ENCODE measurements around the gene COL27A1. TPM values are rescaled to one million over a fixed set of nuclear protein-coding genes. Genes with fewer than 3 reads are reported as not detected.

COL27A1 gene
- polyA plus RNA-seq, 1 of the 3 experiments (the other 2 are of a cell fraction): 8.7 TPM

GRCh38 chr9:114122136-114123027, 33.0 kb upstream of the COL27A1 start:
- no peaks in the 10 kb centered on the region for H4K20me1 ChIP-seq (ENCODE audit: insufficient read depth)
- no peak for DNase-seq

DNA sequence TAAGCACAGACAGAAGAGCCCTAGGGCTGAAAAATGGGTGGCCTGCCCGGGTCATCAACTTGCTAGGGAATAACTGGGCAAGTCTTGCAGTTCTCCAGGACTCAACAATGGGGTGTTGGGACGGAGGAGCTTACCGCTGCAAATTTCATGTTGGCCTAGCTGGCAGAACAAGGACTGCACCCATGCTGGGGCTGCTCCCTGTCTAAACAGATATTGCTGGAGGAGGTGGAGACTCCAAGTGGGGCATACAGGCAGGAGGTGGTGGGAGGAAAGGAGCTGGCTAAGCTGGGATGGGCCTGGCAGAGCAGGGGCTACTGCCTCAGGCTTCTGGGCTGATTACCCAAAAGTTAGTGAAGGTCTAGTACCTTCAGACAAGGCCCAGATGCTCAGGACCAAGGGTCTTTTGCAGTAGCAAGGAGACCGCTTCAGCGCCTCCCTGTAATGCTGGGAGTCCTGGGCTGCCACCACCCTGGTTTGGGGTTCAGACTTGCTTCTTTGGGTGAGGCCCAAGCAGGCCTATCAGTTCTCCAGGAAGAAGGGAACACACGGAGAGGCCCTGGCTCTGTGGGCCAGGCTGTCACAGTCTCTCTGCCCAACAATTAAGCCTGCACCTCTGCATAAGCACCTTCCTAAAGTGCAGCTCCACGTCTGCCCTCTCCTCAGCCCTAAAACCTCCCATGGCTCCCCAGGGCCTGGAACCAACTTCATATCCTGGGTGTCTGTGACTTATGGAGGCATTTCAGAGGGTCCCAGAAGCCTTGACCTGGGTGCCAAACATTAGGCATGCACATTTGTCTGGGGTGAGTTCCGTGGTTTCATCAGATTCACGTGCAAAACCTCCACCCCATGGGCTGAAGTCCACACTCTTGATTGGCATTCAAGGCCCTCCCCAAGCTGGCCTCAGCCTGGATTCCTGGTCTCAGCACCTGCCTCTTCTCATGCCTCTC, 32.0 kb upstream of the COL27A1 start:
- H3K9ac ChIP-seq: no peak overlapping the region
- H3K9me3 ChIP-seq: no peaks in the 10 kb centered on the region
- H3K27me3 ChIP-seq (ENCODE audit: insufficient read depth): peaks cover 1% of the 10 kb centered on the region; the same call in 1 of the 2 replicates
- H3K9me2 ChIP-seq: no peaks in the 10 kb centered on the region
- TF ChIP-seq NRF1 (IDR thresholded peaks at IDR 0.05; ENCODE audit: low read depth, low read length) (no peak), POLR2AphosphoS5 (IDR thresholded peaks at IDR 0.05; ENCODE audit: low read depth, low read length) (no peak), ELF1 (IDR thresholded peaks at IDR 0.05) (no peak), RFX5 (IDR thresholded peaks at IDR 0.05; ENCODE audit: low read length) (no peak), YY1 (IDR thresholded peaks at IDR 0.05; ENCODE audit: low read depth) (no peak), TAF1 (IDR thresholded peaks at IDR 0.05; ENCODE audit: borderline replicate concordance, low read depth, low read length) (no peak), SMC3 (IDR thresholded peaks at IDR 0.05; ENCODE audit: low read depth, low read length) (no peak), PBX3 (IDR thresholded peaks at IDR 0.05) (no peak)
- TF ChIP-seq, protein P1, sequence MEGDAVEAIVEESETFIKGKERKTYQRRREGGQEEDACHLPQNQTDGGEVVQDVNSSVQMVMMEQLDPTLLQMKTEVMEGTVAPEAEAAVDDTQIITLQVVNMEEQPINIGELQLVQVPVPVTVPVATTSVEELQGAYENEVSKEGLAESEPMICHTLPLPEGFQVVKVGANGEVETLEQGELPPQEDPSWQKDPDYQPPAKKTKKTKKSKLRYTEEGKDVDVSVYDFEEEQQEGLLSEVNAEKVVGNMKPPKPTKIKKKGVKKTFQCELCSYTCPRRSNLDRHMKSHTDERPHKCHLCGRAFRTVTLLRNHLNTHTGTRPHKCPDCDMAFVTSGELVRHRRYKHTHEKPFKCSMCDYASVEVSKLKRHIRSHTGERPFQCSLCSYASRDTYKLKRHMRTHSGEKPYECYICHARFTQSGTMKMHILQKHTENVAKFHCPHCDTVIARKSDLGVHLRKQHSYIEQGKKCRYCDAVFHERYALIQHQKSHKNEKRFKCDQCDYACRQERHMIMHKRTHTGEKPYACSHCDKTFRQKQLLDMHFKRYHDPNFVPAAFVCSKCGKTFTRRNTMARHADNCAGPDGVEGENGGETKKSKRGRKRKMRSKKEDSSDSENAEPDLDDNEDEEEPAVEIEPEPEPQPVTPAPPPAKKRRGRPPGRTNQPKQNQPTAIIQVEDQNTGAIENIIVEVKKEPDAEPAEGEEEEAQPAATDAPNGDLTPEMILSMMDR (IDR thresholded peaks at IDR 0.05): no peak
- TF ChIP-seq, protein P2, sequence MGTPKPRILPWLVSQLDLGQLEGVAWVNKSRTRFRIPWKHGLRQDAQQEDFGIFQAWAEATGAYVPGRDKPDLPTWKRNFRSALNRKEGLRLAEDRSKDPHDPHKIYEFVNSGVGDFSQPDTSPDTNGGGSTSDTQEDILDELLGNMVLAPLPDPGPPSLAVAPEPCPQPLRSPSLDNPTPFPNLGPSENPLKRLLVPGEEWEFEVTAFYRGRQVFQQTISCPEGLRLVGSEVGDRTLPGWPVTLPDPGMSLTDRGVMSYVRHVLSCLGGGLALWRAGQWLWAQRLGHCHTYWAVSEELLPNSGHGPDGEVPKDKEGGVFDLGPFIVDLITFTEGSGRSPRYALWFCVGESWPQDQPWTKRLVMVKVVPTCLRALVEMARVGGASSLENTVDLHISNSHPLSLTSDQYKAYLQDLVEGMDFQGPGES (IDR thresholded peaks at IDR 0.05; ENCODE audit: low read depth, low read length): no peak
- CTCF ChIA-PET: interaction anchor here (1.1 to 4.8 kb wide), 5 partner anchors 11 to 168 kb away, joined by 3 to 28 read pairs (median 7); no protein-coding TSS in a partner anchor
- H2AFZ ChIP-seq (ENCODE audit: low read depth): no peak overlapping the region
- no peaks in the 10 kb centered on the region for H3K79me2 ChIP-seq (ENCODE audit: insufficient read depth)
- H4K20me1 ChIP-seq (ENCODE audit: insufficient read depth): no peaks in the 10 kb centered on the region
- H3K27ac ChIP-seq (ENCODE audit: low read depth in 2 of 2, low read length in 1 of 2): no peak overlapping the region
- H3K4me1 ChIP-seq (ENCODE audit: control insufficient read depth in 1 of 2, insufficient read depth in 2 of 2, low read depth in 1 of 2, low read length in 1 of 2): no peaks in the 10 kb centered on the region; a peak in 1 of 4 replicates
- H3K4me2 ChIP-seq: no peak overlapping the region
- 74% methylated on average over 5 of the region's 9 CpGs for WGBS (ENCODE audit: low lambda C conversion rate)
- POLR2A ChIA-PET: no interaction called here
- H3K4me3 ChIP-seq (ENCODE audit: low read depth in 2 of 2, low read length in 1 of 2): no peak overlapping the region
- H3F3A ChIP-seq (replicated peaks; ENCODE audit: insufficient read depth): no peaks in the 10 kb centered on the region
- no peaks in the 10 kb centered on the region for H3K36me3 ChIP-seq (replicated peaks in 1 of 2; ENCODE audit: control insufficient read depth in 1 of 2, insufficient read depth in 2 of 2, low read length in 1 of 2)
- DNase-seq: no peak

More at GRCh38 chr9:114122136-114123027, 33.0 kb upstream of the COL27A1 start:
- ChIA-PET POLR2A (no interaction called here), CTCF (interaction anchor here (1.1 to 4.8 kb wide), 6 partner anchors 10 to 169 kb away, joined by 3 to 28 read pairs (median 6); no protein-coding TSS in a partner anchor)
- H3K9me3 ChIP-seq: no peaks in the 10 kb centered on the region
- H3K79me2 ChIP-seq (ENCODE audit: insufficient read depth): no peaks in the 10 kb centered on the region
- no peaks in the 10 kb centered on the region for H3K36me3 ChIP-seq (replicated peaks in 1 of 2; ENCODE audit: control insufficient read depth in 1 of 2, insufficient read depth in 2 of 2, low read length in 1 of 2)
- 47% methylated on average over 7 of the region's 9 CpGs for WGBS (ENCODE audit: low lambda C conversion rate)
- H3K9me2 ChIP-seq: no peaks in the 10 kb centered on the region
- peaks cover 5% of the 10 kb centered on the region; the same call in 1 of the 2 replicates for H3K27me3 ChIP-seq (ENCODE audit: insufficient read depth)
- no peak overlapping the region for H3K4me3 ChIP-seq (ENCODE audit: low read depth in 2 of 2, low read length in 1 of 2)
- H3K9ac ChIP-seq: no peak overlapping the region
- H2AFZ ChIP-seq (ENCODE audit: low read depth): no peak overlapping the region
- H3K4me1 ChIP-seq (ENCODE audit: control insufficient read depth in 1 of 2, insufficient read depth in 2 of 2, low read depth in 1 of 2, low read length in 1 of 2): no peaks in the 10 kb centered on the region; a peak in 1 of 4 replicates
- no peaks in the 10 kb centered on the region for H3F3A ChIP-seq (replicated peaks; ENCODE audit: insufficient read depth)
- no peak for TF ChIP-seq GABPA (IDR thresholded peaks at IDR 0.05; ENCODE audit: low read depth)
- no peak overlapping the region for H3K27ac ChIP-seq (ENCODE audit: low read depth in 2 of 2, low read length in 1 of 2)
- no peak overlapping the region for H3K4me2 ChIP-seq
